Ishikawa (cell line): ENCODE results near the gene SLC37A3.

ENCODE experiments used
- CEBPB ChIP-seq: IDR thresholded peaks from 2 replicates; pipeline ENCODE4 v1.6.1; 2012
- CREB1 ChIP-seq: IDR thresholded peaks from 2 replicates; pipeline ENCODE4 v1.6.1; 2012; ENCODE audit warnings: low read depth
- EGR1 ChIP-seq: IDR thresholded peaks from 2 replicates; pipeline ENCODE4 v1.6.1; 2012
- EP300 ChIP-seq: IDR thresholded peaks from 2 replicates; pipeline ENCODE4 v1.6.1; 2012; ENCODE audit warnings: borderline replicate concordance
- FOXM1 ChIP-seq: IDR thresholded peaks from 2 replicates; pipeline ENCODE4 v1.6.1; 2012; ENCODE audit warnings: low read depth, borderline replicate concordance
- MAX ChIP-seq: IDR thresholded peaks from 2 replicates; pipeline ENCODE4 v1.6.1; 2012
- NFIC ChIP-seq: IDR thresholded peaks from 2 replicates; pipeline ENCODE4 v1.6.1; 2012
- RAD21 ChIP-seq: IDR thresholded peaks from 2 replicates; pipeline ENCODE4 v1.6.1; 2012; ENCODE audit warnings: low read depth
- REST ChIP-seq: IDR thresholded peaks from 2 replicates; pipeline ENCODE4 v1.6.1; 2012; ENCODE audit warnings: low read depth, mild to moderate bottlenecking
- TAF1 ChIP-seq: IDR thresholded peaks from 2 replicates; pipeline ENCODE4 v1.6.1; 2012; ENCODE audit warnings: low read depth, mild to moderate bottlenecking
- TCF12 ChIP-seq: IDR thresholded peaks from 2 replicates; pipeline ENCODE4 v1.6.1; 2012; ENCODE audit warnings: low read depth
- TEAD4 ChIP-seq: IDR thresholded peaks from 2 replicates; pipeline ENCODE4 v1.6.1; 2012
- USF1 ChIP-seq: IDR thresholded peaks from 2 replicates; pipeline ENCODE4 v1.6.1; 2012
- YY1 ChIP-seq: IDR thresholded peaks from 2 replicates; pipeline ENCODE4 v1.6.1; 2012; ENCODE audit warnings: low read depth
- ZBTB7A ChIP-seq: IDR thresholded peaks from 2 replicates; pipeline ENCODE4 v1.6.1; 2012; ENCODE audit warnings: low read depth

The SLC37A3 gene

GRCh38 chr7:140404565-140405065, 6.3 kb upstream of the SLC37A3 start:
- no peak for TF ChIP-seq YY1
- no peak for TF ChIP-seq CREB1
- peak; percentile 92 for TF ChIP-seq TEAD4
- TF ChIP-seq MAX: 0 out of 2 replicates have a peak, but pooled peaks have one; percentile 20

- TF ChIP-seq MAX (no peak), ZBTB7A (no peak), EGR1 (no peak), TEAD4 (no peak), TCF12 (no peak), RAD21 (no peak), NFIC (no peak), USF1 (no peak), EP300 (no peak)
These were observed 5.7 kb upstream of the SLC37A3 start, which contains the start of gene RAB19 for GRCh38 chr7:140403878-140404564. Gene RAB19, plus strand, starts transcription at chr7:140404058. Its CDS starts 3,589 bp downstream, at chr7:140407647.

GRCh38 chr7:140402178-140402835, 4.0 kb upstream of the SLC37A3 start:
- TF ChIP-seq TCF12 (no peak), TAF1 (no peak), TEAD4 (no peak), RAD21 (no peak), EP300 (no peak)

GRCh38 chr7:140400381-140400780, 2.1 kb upstream of the SLC37A3 start:
- TF ChIP-seq EP300 (no peak), USF1 (no peak), TAF1 (no peak)

GRCh38 chr7:140398821-140399220, 491 bp upstream of the SLC37A3 start:
- TF ChIP-seq TAF1 (no peak), MAX (no peak), NFIC (no peak), TCF12 (no peak), USF1 (no peak), EP300 (no peak), ZBTB7A (no peak), REST (no peak), EGR1 (no peak), FOXM1 (no peak), CREB1 (no peak), YY1 (no peak), TEAD4 (no peak), CEBPB (no peak), RAD21 (no peak)

GRCh38 chr7:140393756-140394306, 4.5 kb downstream of the SLC37A3 start:
- TF ChIP-seq CEBPB (no peak), RAD21 (no peak), TCF12 (no peak), CREB1 (no peak), FOXM1 (no peak)

GRCh38 chr7:140391634-140392033, 6.7 kb downstream of the SLC37A3 start:
- TF ChIP-seq RAD21 (no peak), EGR1 (no peak), MAX (no peak), REST (no peak), EP300 (no peak), TEAD4 (no peak)
